GM12892 (cell line): ENCODE results near the gene HOXA4.

Source experiments
- DNase-seq: peaks from one replicate; pipeline ENCODE4 v3.0.0; 2011; ENCODE audit not compliant: insufficient read length
- FAIRE-seq: peaks from 2 replicates; lab custom pipeline; 2011; peaks lifted over from hg19 to GRCh38; lab: Jason Lieb, UNC
- POLR2A ChIP-seq: IDR thresholded peaks from 2 replicates; pipeline ENCODE4 v1.6.1; 2011; ENCODE audit warnings: low read depth, low read length, control low read depth
- POLR2AphosphoS5 ChIP-seq: IDR thresholded peaks from 2 replicates; pipeline ENCODE4 v1.6.1; 2011; ENCODE audit warnings: low read depth, low read length, control low read depth
- TAF1 ChIP-seq: IDR thresholded peaks from 2 replicates; pipeline ENCODE4 v1.6.1; 2011; ENCODE audit warnings: low read depth, mild to moderate bottlenecking, control low read depth, low read length, borderline replicate concordance

HOXA4 gene

DNA sequence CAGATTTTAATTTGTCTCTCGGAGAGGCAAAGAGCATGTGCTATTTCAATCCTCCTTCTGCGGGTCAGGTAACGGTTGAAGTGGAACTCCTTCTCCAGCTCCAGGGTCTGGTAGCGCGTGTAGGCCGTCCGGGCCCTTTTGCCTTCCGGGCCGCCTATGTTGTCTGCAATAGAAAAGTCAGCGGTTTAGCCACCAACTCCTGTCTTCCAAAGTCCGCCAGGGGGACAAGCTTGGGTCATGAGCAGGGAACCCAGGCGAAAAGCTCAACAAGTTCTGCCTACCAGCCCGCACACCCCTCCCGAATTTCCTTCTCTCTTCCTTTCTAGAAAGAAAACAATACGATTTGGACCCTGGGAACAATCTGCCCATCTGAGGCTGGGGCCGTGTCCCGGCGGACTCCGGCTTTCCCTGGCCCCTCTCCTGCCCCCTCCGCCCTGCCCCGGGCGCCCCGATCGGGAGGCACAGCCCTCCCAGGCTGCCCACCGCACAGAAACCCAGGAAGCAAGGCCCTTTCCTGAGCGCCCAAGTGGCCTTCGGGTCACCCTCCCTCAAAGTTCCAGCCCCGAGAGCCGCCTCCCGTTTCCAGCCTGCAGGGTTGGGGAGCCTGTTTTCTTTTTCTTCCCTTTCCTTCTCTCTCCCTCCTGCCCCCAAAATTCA lies 11.5 kb upstream of the HOXA4 start:
- DNase-seq = no peak
- no peak for FAIRE-seq
- TF ChIP-seq POLR2A (no peak), TAF1 (no peak), POLR2AphosphoS5 (no peak)

DNA sequence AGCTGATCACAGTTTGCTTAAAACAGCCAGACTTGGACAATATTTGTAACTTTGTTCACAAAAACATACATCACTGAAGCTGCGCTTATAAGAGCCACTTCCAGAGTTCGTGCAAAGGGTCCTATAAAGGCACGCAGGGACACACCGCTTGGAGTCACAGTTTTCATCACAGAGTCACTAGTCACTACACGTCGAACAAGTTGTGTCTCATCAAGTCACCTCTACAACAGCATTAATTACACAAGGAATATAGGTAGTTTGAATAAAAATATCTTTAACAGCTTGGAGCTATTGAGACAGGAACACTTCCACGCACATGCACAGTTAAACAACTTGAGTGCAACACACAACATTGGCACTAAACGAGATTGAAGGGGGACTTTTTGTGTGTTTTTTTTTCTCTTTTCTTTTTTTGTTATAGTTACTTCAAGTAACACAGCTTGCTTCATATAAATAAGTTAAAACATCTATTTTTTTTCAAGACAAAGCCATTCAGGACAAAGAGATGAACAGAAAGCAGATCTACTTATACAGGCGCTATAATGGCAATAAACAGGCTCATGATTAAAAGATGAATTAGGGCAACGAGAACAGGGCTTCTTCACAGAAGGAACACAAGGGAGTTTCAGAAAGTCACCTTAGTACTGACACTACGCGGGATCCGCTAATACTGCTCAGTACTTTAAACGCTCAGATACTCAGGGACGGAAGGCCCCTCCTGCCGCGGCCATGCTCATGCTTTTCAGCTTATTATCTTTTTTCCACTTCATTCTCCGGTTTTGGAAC lies 10.8 kb upstream of the HOXA4 start:
- TF ChIP-seq TAF1 (no peak), POLR2A (no peak), POLR2AphosphoS5 (no peak)
- no peak for DNase-seq
- FAIRE-seq = no peak

DNA sequence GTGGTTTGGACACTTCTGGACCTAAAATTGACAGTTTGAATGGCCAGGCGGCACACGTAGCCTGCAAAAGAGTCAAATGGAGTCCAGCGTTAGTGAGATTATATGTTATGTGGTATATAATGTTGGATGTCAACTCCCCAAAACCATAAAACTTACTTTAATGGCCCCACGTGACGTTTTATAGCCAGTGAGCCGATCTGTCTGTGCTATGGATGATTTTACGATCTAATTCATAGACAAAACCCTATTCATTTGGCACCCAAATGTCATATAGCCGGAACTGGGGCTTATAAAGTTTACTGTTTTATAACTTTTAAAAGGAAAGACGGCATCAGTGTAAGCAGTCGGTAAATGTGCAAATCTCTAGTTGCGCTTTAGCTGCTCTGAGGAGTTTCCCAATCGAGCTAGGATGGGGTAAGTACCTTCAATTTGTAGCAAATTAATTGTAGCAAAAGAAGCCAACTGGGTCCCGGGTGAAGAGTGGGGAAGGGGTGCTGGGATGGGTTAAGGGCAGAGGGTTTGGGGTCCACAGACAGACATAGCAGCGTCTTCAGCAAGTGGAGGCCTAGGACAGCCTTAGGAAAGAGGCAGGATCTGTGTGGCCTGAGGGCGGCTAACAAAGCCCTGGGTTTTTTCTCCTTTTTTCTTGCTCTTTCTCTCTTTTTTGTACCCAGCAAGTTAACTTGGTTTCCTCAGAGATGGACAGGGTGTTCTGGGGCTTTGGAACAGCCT lies 9.7 kb upstream of the HOXA4 start:
- TF ChIP-seq POLR2AphosphoS5 (no peak), TAF1 (no peak), POLR2A (no peak)
- FAIRE-seq = no peak

DNA sequence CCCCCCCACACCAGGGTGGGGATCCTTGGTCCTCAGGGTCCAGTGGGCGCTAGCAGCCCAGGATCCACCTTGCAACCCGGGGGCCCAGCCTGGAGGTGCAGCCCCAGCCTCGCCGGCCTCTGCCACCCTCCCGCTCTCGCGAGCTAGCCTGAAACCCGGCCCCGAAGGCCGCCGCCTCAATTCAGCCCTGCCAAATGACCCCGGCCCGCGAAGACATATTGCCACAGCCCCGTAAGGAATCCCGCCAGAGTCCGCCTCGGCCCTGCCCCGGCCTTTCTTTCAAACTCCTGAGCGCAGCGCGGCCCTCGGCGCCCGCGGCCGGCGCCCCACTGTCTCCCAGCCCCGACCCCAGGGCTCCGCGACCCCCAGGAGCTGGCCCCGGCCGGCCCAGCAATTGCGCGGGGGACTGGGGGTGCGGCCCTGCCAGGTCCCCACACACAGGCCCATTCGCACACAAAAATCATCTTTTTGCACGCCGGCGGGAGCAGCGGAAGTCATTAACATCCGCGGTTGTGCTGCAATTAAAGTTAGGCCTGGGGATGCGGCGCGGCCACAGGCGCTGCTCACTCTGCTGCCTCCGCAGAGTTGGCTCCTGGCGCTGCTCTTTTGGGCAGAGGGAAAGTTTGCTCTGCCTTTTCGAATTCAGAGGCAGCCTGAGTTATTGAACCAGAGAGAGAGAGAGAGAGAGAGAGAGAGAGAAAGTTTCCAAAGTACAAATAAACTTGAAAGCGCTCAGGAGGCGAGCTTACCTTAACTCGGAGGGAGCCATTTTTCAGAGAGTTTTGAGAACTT lies 9.0 kb upstream of the HOXA4 start:
- TF ChIP-seq POLR2AphosphoS5 = no peak
- TF ChIP-seq POLR2A = no peak
- no peak for TF ChIP-seq TAF1
- FAIRE-seq (no peak), DNase-seq (no peak)

More for the DNA sequence above, 9.7 kb upstream of the HOXA4 start:
- no peak for DNase-seq

DNA sequence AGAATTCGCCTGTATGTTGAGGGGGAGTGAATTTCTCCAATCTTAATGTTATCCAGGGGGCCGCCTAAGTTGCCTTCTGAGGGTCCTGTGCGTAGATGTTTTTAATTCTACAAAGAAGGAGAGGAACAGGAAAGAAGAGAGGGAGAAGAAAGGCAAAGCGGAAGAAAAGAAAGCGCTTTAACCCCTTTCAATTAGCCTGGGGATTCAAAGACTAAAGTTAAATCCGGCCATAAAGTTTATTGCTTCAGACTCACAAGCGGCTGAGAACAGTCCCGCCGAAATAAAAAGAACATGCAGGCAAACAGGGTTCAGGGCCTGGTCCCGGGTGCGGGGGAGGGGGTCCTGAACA lies 8.4 kb upstream of the HOXA4 start:
- no peak for FAIRE-seq
- no peak for DNase-seq
- no peak for TF ChIP-seq TAF1
- TF ChIP-seq POLR2A = no peak
- TF ChIP-seq POLR2AphosphoS5 = no peak

DNA sequence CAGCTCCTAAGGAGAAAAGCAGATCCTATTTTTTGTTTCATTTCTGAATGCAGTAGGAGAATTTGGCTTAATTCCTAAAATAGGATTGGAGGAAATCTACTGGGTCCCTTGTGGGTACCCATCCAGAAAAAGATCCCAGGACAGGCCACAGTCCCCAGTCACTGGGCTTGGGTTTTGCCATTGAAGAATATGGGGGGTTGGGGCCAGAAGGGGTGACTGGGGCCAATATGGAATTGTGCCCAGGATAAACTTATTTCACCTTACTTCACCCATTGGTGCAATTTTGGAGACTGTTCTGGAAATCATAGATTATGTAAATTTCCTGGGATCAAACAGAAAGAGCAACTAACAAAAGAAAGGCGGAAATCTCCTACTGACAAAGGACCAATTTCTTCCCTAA lies 7.9 kb upstream of the HOXA4 start:
- no peak for DNase-seq
- FAIRE-seq = no peak
- TF ChIP-seq POLR2AphosphoS5 (no peak), TAF1 (no peak), POLR2A (no peak)

DNA sequence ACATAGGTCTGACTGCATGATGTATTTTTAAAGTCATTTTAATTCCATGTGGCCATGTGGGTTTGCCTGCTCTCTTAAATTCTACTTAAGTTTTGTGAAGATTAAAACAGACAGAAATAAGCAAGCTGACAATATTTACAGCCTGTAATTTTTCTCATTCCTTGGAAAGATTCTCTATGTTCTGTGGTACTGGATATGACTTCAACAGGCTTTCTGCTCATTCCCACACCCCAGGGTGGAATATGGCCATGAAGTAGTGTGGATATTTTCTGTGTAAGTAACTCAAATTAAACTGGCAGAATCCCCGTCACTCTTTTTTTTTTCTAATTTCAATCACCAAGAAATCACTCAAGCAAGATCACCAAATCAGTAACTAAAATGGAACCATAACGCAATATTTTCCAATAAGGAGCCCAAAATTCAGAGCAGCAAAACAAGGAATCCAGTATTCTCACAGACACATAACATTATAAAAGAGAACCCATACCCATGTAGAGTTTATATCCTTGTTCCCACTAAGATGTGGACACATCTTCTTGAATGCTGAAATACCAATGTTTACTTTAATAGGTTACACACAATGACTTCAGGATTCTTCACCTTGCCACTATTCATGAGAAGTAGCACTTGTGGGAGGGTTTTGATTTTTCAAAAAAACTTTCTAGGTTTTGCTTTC lies 7.2 kb upstream of the HOXA4 start:
- DNase-seq (no peak), FAIRE-seq (no peak)
- TF ChIP-seq TAF1 (no peak), POLR2AphosphoS5 (no peak), POLR2A (no peak)

DNA sequence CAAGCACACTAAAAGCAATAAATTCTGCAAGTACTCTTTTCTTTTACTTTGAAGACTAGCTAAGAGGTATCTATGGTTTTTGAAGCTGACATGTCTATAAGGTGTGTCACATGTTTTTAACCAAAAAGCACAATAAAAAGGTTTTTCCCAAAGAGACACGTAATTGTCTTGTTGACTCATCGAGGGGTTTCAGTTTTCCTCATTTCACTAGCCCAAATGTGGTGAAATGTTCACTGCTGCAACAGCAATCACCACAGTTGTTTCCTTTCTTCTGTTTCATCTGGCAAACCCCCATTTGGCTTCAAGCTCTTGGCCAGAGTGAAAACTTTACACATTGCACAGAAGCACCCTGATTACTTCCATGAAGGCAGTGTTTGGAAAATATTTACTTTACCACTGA lies 3.8 kb upstream of the HOXA4 start:
- DNase-seq = no peak
- no peak for FAIRE-seq
- TF ChIP-seq TAF1 (no peak), POLR2AphosphoS5 (no peak), POLR2A (no peak)

DNA sequence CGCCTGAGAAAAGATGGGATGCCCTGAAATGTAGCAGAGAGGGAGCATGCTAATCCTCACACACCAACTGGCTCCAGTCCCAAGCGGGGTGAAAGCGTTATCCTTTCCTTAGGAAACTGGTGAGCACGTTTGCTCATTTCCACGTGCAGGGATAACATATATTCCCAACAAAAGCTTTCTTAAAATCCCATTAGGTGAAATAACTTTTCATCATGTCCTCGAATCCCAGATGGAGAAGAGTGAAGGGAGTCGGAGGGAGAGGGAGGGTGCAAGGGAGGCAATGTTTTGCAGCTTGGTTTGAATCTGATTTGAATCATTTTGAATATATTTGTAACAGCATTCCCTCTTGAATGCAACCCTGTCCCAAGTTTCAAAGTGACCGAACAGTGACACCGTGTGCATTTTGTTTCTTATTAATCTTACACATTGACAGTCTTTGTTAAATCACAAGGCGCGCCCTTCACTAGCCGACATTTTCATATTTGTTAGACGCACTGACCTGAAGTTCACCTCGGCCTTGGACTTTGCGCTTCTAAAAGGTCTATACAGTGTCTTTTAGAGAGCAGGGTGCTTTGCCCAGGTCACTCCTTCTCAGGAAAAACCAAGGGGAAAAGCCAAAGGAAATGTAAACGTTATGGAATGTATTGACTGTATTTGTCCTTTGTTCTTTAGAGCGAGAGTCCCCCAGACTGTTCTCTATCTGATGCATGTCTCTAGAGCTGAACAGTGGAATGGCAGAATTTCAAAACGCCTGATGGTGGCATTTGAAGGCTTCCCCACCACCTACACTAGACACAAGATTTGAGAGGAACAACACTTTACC lies 3.1 kb upstream of the HOXA4 start:
- FAIRE-seq = no peak
- DNase-seq = no peak
- no peak for TF ChIP-seq TAF1
- TF ChIP-seq POLR2AphosphoS5 = no peak
- TF ChIP-seq POLR2A = no peak

DNA sequence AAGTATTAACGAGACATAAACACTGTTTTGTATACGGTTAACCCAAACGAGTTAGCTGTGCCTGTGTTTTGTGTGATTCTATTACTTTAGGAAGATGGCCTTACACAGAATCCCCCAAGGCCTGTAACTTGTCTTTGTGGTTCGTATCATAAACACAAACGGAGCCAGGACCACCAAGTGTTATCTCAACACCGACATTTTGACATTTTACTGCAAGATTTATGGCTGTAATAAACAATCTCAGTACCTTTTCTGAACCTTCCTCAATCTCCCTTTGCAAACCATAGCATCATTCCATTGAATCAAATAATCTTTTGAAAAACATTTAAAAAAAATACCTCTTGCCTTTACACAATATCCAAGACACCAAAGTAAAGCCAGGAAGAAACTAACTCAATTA lies 2.4 kb upstream of the HOXA4 start:
- FAIRE-seq (no peak), DNase-seq (no peak)
- TF ChIP-seq POLR2AphosphoS5 = no peak
- TF ChIP-seq TAF1 = no peak
- TF ChIP-seq POLR2A = no peak

DNA sequence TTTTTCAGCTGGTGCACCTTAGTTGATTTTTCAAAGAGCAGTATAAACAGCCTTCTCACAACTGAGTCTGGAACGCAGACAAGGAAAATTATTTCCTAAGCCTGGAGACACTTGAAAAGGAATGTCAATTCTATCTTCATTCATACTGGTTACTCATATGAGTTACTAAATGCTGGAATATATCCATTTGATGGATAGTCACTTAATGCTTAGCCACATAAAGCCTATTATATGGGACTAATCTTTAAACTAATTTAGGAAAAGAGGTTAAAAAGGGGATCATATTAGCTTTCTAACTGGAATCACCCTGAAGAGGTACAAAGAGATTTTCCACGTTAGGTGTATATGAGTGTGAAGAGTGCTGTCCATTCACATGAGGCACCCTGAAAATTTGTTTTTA lies 1.7 kb upstream of the HOXA4 start:
- no peak for TF ChIP-seq POLR2A
- no peak for TF ChIP-seq POLR2AphosphoS5
- no peak for TF ChIP-seq TAF1
- DNase-seq = no peak
- FAIRE-seq = no peak

DNA sequence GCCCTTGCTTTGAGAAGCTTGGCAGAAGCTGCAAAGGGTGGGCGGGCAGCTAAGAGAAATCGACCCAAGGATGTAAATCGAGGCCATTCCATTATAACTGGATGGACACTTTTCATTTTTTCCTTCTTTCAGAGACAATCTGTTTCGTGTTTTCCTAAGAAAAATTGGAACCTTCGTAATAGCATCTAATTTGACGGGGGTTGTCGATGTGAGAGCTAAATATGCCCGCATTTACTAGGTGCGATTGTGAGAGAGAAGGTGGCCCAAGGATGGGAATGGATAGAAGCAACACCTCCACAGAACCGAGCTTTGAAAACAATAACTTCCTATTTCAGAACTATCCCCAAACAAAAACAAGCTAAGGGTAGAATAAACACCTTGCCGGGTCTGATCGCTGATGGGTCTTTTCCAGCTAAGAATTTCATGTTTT lies 848 bp upstream of the HOXA4 start:
- TF ChIP-seq POLR2A (no peak), POLR2AphosphoS5 (no peak)
- FAIRE-seq (no peak), DNase-seq (no peak)
